OCI-M2 (cell line): ENCODE measurements around the gene ADAMTS7.
"Not testable (repeated sequence)": the region's sequence is repeated elsewhere in the genome, so short reads cannot be mapped to it uniquely, and the experiment has no call there.

Experiments
- DNase-seq: peaks from one replicate; lab custom pipeline; 2025; ENCODE audit not compliant: unreplicated experiment; lab: John Stamatoyannopoulos, UW

The ADAMTS7 gene

GRCh38 chr15:78726870-78727551 is 84.3 kb downstream of the ADAMTS7 start:
- no peak for DNase-seq

- not testable (repeated sequence) for DNase-seq
Observed at GRCh38 chr15:78719819-78720450, 91.3 kb downstream of the ADAMTS7 start.

- DNase-seq, result no peak
Observed at GRCh38 chr15:78718837-78719236, 92.4 kb downstream of the ADAMTS7 start.

GRCh38 chr15:78717956-78718656 is 93.2 kb downstream of the ADAMTS7 start:
- DNase-seq, result no peak

GRCh38 chr15:78716651-78717050 is 94.6 kb downstream of the ADAMTS7 start:
- no peak for DNase-seq

GRCh38 chr15:78715930-78716329 is 95.3 kb downstream of the ADAMTS7 start:
- no peak for DNase-seq

GRCh38 chr15:78715434-78715833 is 95.8 kb downstream of the ADAMTS7 start:
- no peak for DNase-seq

GRCh38 chr15:78714890-78715289 is 96.4 kb downstream of the ADAMTS7 start:
- no peak for DNase-seq

GRCh38 chr15:78712797-78713515 is 98.3 kb downstream of the ADAMTS7 start:
- no peak for DNase-seq

GRCh38 chr15:78711638-78712037 is 99.6 kb downstream of the ADAMTS7 start:
- no peak for DNase-seq

- peak; percentile 47 for DNase-seq
Observed at GRCh38 chr15:78709263-78709882, 101.9 kb downstream of the ADAMTS7 start.
